GM18868 (cell line): Measurements from ENCODE around the gene PIEZO1.

ENCODE experiments used
- ATAC-seq: cut with Tn5 transposase; IDR thresholded peaks from one replicate; pipeline ENCODE4 v1.9.1; 2021; ENCODE audit warnings: mild to moderate bottlenecking, moderate library complexity; ENCODE audit not compliant: unreplicated experiment

Gene PIEZO1

GRCh38 chr16:88816736-88817535 lies 31.9 kb upstream of the PIEZO1 start:
- ATAC-seq: no peak

GRCh38 chr16:88815901-88816589 lies 31.0 kb upstream of the PIEZO1 start:
- no peak for ATAC-seq

- ATAC-seq: no peak
These were observed 30.2 kb upstream of the PIEZO1 start for GRCh38 chr16:88815227-88815626.

GRCh38 chr16:88814144-88814502 lies 29.1 kb upstream of the PIEZO1 start:
- ATAC-seq: no peak

- ATAC-seq: no peak
These were observed 28.5 kb upstream of the PIEZO1 start for GRCh38 chr16:88813269-88814143.

GRCh38 chr16:88812513-88813268 lies 27.7 kb upstream of the PIEZO1 start:
- no peak for ATAC-seq

- ATAC-seq: peak; percentile 64
These were observed 26.9 kb upstream of the PIEZO1 start, which contains the start of gene APRT for GRCh38 chr16:88811769-88812512. APRT (minus strand) TSS chr16:88811928; CDS start chr16:88811899, 29 bp downstream.

GRCh38 chr16:88810912-88811768 lies 26.1 kb upstream of the PIEZO1 start:
- ATAC-seq: peak; percentile 52

GRCh38 chr16:88810166-88810911 lies 25.3 kb upstream of the PIEZO1 start:
- no peak for ATAC-seq

- ATAC-seq: no peak
These were observed 24.7 kb upstream of the PIEZO1 start for GRCh38 chr16:88809676-88810165.

GRCh38 chr16:88809068-88809675 lies 24.2 kb upstream of the PIEZO1 start:
- no peak for ATAC-seq

- no peak for ATAC-seq
These were observed 22.8 kb upstream of the PIEZO1 start for GRCh38 chr16:88807626-88808453.

- no peak for ATAC-seq
These were observed 22.2 kb upstream of the PIEZO1 start for GRCh38 chr16:88807142-88807625.

- no peak for ATAC-seq
These were observed 21.6 kb upstream of the PIEZO1 start for GRCh38 chr16:88806491-88807111.

- ATAC-seq: no peak
These were observed 20.9 kb upstream of the PIEZO1 start for GRCh38 chr16:88805887-88806393.

GRCh38 chr16:88805340-88805715 lies 20.3 kb upstream of the PIEZO1 start:
- ATAC-seq: no peak
